IPS-18a (cell line): Measurements from ENCODE around the gene HTATSF1.
A peak's percentile ranks its signal among the peaks of the same experiment; 100 is the strongest.

ENCODE experiments used
- H3K27ac ChIP-seq: one replicate; pipeline ENCODE4 v1.5.1; 2013; ENCODE audit warnings: low read length
- H3K27me3 ChIP-seq: one replicate; pipeline ENCODE4 v1.6.1; 2013; ENCODE audit warnings: mild to moderate bottlenecking, low read length; ENCODE audit not compliant: control insufficient read depth, insufficient read depth
- H3K36me3 ChIP-seq: one replicate; pipeline ENCODE4 v1.6.1; 2013; ENCODE audit warnings: low read depth, low read length; ENCODE audit not compliant: control insufficient read depth
- H3K4me1 ChIP-seq: one replicate; pipeline ENCODE4 v1.6.1; 2013; ENCODE audit warnings: low read depth, low read length; ENCODE audit not compliant: control insufficient read depth
- H3K4me3 ChIP-seq: one replicate; pipeline ENCODE4 v1.5.1; 2013; ENCODE audit warnings: low read length
- H3K9ac ChIP-seq: one replicate; pipeline ENCODE4 v1.6.1; 2013; ENCODE audit warnings: mild to moderate bottlenecking, low read length, moderate library complexity
- H3K9me3 ChIP-seq: one replicate; pipeline ENCODE4 v1.6.1; 2013; ENCODE audit warnings: low read depth, low read length; ENCODE audit not compliant: control insufficient read depth

Gene HTATSF1

GRCh38 chrX:136497556-136498052 is at the start of gene HTATSF1:
TSS of gene HTATSF1 (plus strand) at chrX:136497592. CDS start at chrX:136497685, 93 bp downstream.
- peaks cover 11% of the 10 kb centered on the region for H3K9me3 ChIP-seq
- H3K9ac ChIP-seq = peak within 1 kb of the TSS; percentile 67
- H3K27me3 ChIP-seq = no peaks in the 10 kb centered on the region
- peak within 1 kb of the TSS; percentile 89 for H3K4me3 ChIP-seq
- no peaks in the 10 kb centered on the region for H3K4me1 ChIP-seq
- peaks cover 19% of the 10 kb centered on the region for H3K36me3 ChIP-seq
- no peak within 1 kb of the TSS for H3K27ac ChIP-seq

GRCh38 chrX:136447968-136448367 is 49.4 kb upstream of the HTATSF1 start:
- Histone ChIP-seq H3K27me3 (no peaks in the 10 kb centered on the region), H3K4me1 (no peaks in the 10 kb centered on the region), H3K9me3 (peaks cover 27% of the 10 kb centered on the region), H3K36me3 (no peaks in the 10 kb centered on the region), H3K27ac (no peak overlapping the region), H3K4me3 (no peak overlapping the region), H3K9ac (no peak overlapping the region)

GRCh38 chrX:136450050-136450830 is 47.2 kb upstream of the HTATSF1 start:
- no peak overlapping the region for H3K4me3 ChIP-seq
- H3K27ac ChIP-seq = no peak overlapping the region
- H3K36me3 ChIP-seq = no peaks in the 10 kb centered on the region
- H3K9ac ChIP-seq = no peak overlapping the region
- peaks cover 28% of the 10 kb centered on the region for H3K9me3 ChIP-seq
- no peaks in the 10 kb centered on the region for H3K4me1 ChIP-seq
- H3K27me3 ChIP-seq = no peaks in the 10 kb centered on the region

- Histone ChIP-seq H3K36me3 (no peaks in the 10 kb centered on the region), H3K27me3 (no peaks in the 10 kb centered on the region), H3K9ac (no peak overlapping the region), H3K9me3 (peaks cover 23% of the 10 kb centered on the region), H3K27ac (no peak overlapping the region), H3K4me1 (no peaks in the 10 kb centered on the region), H3K4me3 (no peak overlapping the region)
These were observed 44.8 kb upstream of the HTATSF1 start for GRCh38 chrX:136452614-136453013.

GRCh38 chrX:136453114-136453513 is 44.3 kb upstream of the HTATSF1 start:
- Histone ChIP-seq H3K4me1 (no peaks in the 10 kb centered on the region), H3K27ac (no peak overlapping the region), H3K4me3 (no peak overlapping the region), H3K27me3 (no peaks in the 10 kb centered on the region), H3K9ac (no peak overlapping the region), H3K9me3 (peaks cover 23% of the 10 kb centered on the region), H3K36me3 (no peaks in the 10 kb centered on the region)

GRCh38 chrX:136453771-136454170 is 43.6 kb upstream of the HTATSF1 start:
- no peaks in the 10 kb centered on the region for H3K27me3 ChIP-seq
- H3K9ac ChIP-seq = no peak overlapping the region
- H3K27ac ChIP-seq = no peak overlapping the region
- peaks cover 22% of the 10 kb centered on the region for H3K9me3 ChIP-seq
- no peaks in the 10 kb centered on the region for H3K4me1 ChIP-seq
- H3K4me3 ChIP-seq = no peak overlapping the region
- H3K36me3 ChIP-seq = no peaks in the 10 kb centered on the region

- H3K9me3 ChIP-seq = peaks cover 17% of the 10 kb centered on the region
- no peak overlapping the region for H3K9ac ChIP-seq
- H3K4me3 ChIP-seq = no peak overlapping the region
- no peaks in the 10 kb centered on the region for H3K4me1 ChIP-seq
- no peaks in the 10 kb centered on the region for H3K27me3 ChIP-seq
- H3K27ac ChIP-seq = no peak overlapping the region
- H3K36me3 ChIP-seq = no peaks in the 10 kb centered on the region
These were observed 41.3 kb upstream of the HTATSF1 start for GRCh38 chrX:136456133-136456532.

- H3K27ac ChIP-seq = no peak overlapping the region
- H3K27me3 ChIP-seq = no peaks in the 10 kb centered on the region
- no peaks in the 10 kb centered on the region for H3K36me3 ChIP-seq
- H3K4me3 ChIP-seq = no peak overlapping the region
- H3K9me3 ChIP-seq = peaks cover 9% of the 10 kb centered on the region
- no peaks in the 10 kb centered on the region for H3K4me1 ChIP-seq
- no peak overlapping the region for H3K9ac ChIP-seq
These were observed 40.0 kb upstream of the HTATSF1 start for GRCh38 chrX:136457303-136457917.

GRCh38 chrX:136464589-136464988 is 32.8 kb upstream of the HTATSF1 start:
- Histone ChIP-seq H3K9me3 (peaks cover 9% of the 10 kb centered on the region), H3K4me3 (no peak overlapping the region), H3K9ac (no peak overlapping the region), H3K27me3 (no peaks in the 10 kb centered on the region), H3K27ac (no peak overlapping the region), H3K4me1 (no peaks in the 10 kb centered on the region), H3K36me3 (no peaks in the 10 kb centered on the region)

GRCh38 chrX:136467303-136467702 is 30.1 kb upstream of the HTATSF1 start:
- Histone ChIP-seq H3K4me3 (no peak overlapping the region), H3K4me1 (no peaks in the 10 kb centered on the region), H3K27ac (no peak overlapping the region), H3K27me3 (no peaks in the 10 kb centered on the region), H3K9ac (no peak overlapping the region), H3K9me3 (peaks cover 9% of the 10 kb centered on the region), H3K36me3 (no peaks in the 10 kb centered on the region)

GRCh38 chrX:136468391-136469103 is 28.8 kb upstream of the HTATSF1 start:
- H3K4me3 ChIP-seq = no peak overlapping the region
- no peaks in the 10 kb centered on the region for H3K4me1 ChIP-seq
- H3K27me3 ChIP-seq = no peaks in the 10 kb centered on the region
- H3K36me3 ChIP-seq = no peaks in the 10 kb centered on the region
- H3K9ac ChIP-seq = no peak overlapping the region
- peaks cover 9% of the 10 kb centered on the region for H3K9me3 ChIP-seq
- H3K27ac ChIP-seq = no peak overlapping the region
